NCI-H128 (cell line): Measurements from ENCODE around the gene USP47.
A peak's percentile ranks its signal among the peaks of the same experiment; 100 is the strongest.

Experiments
- DNase-seq: peaks from one replicate; lab custom pipeline; 2025; ENCODE audit not compliant: unreplicated experiment; lab: John Stamatoyannopoulos, UW

USP47 gene

DNA sequence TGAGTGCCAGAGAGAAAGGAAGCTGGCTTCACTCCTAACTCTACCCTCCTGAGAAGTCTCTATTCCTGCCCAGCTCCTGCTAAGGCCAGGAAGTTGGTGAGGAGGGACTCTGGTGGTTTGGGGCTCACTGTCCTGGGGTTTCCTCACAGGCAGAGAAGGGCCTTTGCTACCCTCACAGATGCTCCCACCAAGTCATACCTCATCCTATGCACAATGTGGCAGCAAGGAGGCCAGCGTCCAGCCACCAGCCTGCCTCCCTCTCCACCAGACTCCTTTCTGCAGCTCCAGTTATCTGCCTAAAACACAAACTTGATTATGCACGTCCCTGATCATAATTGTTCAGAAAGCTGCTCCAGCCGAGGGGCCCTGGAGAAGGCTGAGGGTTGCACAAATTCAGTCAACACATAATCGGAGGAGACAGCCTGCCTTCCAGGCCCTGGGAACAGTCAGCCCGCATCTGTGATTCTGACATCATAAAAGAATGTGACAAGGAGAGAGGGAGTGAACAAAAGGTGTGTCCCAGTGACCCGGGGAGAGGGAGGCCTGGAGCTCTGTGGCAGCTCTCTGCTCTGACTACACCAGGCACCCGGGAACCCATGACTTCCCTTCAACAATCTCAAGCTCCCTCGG lies 137.8 kb downstream of the USP47 start:
- DNase-seq: no peak

DNA sequence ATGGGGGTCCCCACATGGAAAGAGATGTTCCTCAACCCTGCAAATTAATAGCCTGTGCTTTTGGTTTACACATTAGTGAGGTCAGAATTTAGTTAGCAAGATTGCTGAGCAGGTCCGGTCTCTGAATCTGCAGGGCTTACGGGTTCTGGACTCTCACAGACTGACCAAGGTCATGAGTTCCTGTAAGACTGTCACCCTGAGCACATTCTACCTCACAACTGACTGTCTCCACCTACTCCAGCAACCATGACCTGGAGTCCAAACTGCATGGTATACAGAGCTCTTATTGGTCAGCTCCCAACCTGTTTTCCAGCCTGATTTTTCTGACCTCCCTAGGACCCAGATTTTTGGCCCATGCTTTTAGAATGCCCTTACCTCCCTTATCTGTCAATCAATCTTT lies 138.4 kb downstream of the USP47 start:
- DNase-seq: no peak

DNA sequence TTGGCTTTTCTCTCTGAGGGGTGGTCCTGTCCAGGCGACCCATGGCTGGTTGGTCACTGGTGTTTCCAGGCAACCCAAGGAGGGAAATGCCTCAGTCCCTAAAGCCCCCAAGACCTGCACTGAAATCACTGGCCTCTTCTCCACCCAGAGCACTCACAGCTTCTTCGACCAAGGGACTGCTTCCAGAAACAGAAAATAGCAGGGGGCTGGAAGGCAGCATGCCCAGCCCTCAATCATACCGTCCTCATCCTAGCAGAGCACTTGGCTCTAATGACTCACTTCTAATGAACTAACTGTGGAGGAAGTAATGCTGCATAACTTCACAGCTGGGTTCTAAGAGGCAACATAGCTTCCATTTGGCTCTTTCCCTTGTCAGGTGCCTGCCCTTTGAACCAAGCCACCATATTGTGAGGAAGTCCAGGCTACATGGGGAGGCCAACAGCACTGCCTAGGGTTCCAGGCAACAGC lies 139.1 kb downstream of the USP47 start:
- no peak for DNase-seq

DNA sequence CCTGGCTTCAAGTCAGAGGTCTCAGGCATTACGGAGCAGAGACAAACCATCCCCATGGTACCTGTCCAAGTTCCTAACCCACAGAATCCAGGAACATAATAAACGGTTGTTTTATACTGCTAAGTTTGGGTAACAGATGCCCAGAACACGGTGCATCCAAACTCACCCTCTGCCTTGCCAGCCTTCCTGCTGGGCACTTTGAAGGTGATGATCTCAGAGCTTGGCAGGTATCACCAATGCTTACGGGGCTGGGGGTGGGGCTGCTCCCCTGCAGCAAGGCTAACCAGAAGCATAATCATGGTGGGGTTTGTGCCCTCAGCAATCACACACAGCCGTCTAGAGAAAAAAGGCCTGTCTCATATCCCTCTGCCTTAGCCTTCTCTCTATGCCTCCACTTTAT lies 139.6 kb downstream of the USP47 start:
- DNase-seq: no peak

DNA sequence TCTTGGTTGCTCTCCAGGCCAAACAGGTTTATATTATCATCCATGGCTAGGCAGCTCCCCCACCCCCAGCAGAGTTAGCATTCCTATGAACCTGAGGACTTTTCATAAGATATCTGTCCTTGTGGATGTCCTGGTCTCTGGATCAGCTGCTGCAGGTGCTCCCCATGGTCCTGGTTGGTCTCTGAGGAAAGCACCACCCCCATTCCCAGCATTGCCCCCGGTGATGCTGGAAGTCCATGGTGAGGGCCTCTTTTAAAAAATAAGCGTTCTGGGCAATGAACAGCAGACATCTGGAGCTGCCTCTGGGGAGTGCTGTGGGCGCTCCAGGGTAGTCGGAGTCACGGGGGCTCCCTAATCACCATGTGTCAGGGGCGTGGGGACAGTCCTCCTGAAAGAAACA lies 140.1 kb downstream of the USP47 start:
- no peak for DNase-seq

DNA sequence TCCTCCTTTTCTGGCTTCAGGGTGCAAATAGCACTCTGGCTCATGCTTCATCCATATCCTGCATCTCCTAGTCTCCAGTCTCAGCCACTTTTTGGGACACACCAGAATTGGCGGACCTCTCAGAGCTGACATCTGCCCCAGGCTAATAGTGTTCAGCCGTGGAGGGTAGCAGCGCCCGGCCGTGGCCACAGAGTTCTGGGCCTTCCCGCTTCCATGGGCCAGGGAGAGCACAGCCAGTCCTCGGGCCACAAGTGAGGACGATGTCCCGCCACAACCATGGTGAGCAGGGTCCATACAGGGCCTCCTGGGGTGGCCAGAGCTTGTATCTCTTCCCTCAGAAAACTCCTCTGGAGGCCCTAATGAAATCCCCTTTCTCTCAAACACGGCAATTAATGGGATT lies 140.7 kb downstream of the USP47 start:
- DNase-seq: no peak

DNA sequence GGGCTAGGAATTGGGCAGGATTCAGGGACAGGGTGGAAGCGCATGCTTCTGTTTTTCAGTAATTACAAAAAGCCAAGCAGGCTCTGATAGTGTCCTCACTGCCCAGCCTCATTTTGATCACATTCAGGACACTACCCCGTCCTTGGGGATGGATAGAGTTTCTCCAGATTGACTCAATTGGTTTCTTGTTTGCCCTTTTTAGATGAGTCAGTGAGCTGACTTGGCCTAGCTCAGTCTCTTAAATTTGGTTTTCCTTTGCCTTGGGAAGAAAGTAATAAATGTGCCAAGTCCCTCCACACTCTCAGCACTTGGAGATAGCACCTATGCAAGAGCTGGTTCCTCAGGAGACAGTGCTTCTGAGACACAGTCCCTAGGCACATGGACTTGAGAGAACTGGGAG lies 141.2 kb downstream of the USP47 start:
- no peak for DNase-seq

DNA sequence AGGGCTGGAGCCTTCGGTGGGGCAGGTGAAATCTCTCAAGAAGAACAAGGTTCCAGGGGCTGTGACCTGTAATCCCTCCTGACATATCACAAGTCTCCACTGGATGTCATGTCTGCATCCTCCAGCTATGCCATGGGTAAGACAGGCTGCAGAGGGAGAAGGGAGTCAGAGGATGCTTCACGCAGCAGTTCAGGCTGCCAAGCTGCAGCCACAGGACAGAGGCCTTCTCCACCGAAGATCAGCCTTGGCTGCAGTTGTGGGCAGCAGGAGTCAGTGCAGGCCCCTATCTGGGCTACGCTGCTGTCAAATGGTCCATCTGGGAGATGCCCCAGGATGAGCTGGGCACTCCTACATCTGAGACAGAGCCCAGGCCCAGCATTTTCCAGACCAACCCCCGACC lies 141.7 kb downstream of the USP47 start:
- DNase-seq: no peak

DNA sequence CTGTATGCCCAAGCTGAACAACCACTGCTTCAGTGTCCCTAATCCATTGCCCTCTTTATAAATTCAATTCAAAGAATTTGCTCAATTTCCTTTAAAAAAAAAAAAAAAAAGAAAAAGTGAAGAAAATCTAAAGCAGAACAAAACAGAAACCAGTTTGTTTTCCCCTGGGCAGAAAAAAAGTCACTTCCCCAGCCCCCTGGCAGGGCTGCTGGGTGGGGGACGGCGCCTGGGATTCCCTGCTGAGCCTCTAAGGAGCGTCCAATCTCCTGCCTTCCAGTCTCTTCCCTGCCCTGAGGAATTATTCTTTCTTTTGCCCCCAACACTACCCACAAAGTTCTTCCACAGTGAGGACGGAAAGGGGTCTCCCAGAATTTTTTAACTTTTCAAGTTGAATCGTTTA lies 142.8 kb downstream of the USP47 start:
- DNase-seq: no peak

DNA sequence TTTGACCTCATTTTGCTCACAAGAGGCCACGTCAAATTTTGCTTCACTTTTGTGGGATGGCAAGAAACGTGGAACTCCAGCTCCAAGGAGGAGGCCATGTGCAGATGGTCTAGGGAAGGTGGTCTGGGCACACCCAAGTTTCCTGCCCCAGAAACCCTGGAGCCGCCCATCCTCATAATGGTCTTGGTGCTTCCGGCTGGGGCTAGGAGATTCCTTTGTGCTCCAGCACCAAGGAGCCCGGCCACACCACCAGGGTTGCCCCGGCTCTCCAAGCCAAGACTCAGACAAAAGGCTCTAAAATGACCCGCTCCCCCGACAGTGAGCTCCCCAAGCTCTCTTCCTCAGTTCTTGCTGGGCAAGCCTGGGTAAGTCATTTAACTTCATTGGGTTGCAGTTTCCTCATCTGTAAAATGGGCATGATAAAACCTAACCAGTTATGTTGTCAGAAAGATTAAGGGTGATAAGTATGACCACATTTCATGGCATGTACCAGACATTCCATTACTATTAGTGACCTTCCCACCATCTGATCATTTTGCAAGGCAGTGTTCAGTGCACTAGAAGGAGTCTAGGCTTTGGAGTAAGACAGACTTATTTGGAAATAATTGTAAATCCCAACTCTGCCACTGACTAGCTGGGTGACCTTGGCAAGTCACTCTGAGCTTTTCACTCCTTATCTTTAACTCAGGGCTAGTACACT lies 143.4 kb downstream of the USP47 start:
- no peak for DNase-seq

DNA sequence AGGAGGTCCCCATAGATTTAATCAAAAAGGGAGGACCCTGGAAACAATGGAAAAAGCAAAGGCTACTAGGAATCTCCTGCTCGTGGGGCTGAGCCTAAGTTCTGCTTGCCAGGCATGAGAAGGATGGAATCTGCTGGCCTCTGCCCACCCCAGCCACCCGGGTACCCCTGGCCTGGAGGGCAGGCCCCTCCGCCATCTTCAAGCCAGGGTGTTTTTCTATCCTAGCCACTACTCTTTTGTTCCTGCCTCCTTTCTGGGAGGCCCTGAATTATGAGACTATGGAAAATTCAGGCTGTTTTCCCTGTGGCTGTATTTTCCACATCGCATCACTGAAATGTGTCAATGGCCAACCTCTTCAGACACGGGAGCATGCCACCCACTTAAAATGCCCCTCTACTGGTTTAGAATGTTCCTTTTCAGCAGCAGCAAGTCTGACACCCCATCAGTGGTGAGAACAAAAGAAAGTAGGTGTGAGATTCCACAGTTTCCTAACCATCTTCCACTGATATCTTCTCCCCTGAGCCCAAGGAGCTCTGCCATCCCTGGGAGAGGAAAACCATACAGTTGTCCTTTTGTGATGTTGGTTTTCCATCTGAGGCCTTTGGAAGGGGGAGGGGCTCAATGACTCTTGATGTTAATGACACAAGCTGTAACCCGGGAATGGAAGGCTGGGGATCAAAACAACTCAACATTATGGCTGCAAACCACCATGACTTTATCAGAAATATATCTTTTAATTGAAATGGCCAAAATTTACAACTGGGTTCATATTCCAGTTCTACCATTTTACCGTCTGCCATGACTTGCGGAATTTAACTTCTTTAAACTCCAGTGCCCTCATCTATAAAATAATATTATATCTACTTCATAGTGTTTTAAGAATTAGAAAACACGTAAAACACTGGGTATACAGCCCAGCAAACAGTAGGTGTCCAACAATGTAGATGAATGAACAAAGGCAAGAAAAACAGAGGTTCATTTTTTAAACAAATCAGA lies 144.5 kb downstream of the USP47 start:
- DNase-seq: no peak

DNA sequence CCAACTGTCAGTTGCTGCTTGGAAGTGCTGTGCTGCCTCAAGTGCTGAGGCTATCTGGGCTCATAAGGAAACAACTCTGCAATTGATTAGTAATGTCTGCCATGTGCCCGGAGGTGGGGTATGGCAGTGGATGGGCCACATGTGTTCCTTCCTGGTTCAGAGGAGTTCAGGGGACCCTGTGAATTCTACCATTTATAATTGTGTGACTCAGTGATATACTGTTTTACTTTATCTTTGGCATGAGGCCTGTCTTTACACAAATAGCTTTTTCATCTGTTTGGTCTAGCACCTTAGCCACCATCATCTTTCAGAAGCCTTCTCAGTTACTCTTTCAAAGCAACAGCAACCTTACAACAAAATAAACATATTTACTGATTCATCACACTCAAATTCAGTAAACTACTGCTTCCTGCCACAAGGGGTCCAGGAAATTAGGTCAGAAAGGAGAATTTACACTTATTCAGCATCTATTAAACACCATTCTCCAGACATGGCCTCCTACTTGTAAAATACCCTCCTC lies 145.8 kb downstream of the USP47 start:
- DNase-seq: no peak

DNA sequence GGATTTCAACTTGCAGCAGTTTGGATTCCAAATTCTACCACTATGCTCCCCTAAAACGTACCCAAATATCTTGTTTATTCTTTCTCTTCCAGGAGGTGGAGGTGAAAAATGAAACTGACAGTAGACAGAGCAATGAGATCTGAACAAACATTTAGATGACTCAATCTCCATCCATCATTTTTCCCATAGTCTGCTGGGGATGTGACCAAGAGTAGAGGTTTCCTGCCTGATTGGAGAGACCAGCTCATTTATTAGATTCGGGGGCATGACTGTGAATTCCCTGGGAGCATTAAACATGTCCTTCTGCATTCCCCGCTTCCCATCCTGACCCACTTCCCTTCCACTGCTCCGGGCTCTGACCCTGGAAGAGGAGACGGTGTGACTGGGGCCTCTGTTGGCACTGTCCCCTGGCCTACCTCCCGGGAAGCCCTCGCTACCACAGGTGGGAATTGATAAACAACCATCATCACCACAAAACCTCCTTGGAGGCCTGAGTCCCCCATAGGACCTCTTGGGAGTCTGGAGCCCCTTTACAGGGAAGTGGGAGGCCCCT lies 146.4 kb downstream of the USP47 start:
- no peak for DNase-seq

DNA sequence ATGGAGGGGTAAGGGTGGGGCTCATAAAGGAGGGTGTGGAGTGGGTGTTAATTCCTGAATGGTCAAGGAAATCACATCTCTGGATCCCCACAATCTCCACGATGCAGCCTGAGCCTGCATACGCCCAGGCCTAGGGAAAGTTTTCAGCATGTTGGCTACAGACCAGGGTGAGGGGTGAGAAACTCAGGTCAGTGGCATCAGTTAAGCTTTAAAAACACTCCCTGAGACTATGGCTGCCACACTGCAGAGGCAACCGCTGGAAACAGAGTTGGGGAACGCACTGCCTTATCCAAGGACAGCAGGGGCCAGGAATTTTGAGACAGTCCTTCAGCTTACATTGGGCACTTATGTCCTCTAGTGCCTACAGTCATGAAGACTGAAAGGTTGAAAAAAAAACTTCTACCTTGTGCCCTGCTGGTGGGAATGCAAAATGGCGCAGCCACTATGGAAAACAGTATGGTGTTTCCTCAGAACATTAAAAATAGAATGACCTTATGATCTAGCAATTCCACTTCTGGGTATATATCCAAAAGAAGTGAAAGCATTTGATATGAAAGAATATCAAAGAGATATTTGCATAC lies 147.0 kb downstream of the USP47 start:
- no peak for DNase-seq

DNA sequence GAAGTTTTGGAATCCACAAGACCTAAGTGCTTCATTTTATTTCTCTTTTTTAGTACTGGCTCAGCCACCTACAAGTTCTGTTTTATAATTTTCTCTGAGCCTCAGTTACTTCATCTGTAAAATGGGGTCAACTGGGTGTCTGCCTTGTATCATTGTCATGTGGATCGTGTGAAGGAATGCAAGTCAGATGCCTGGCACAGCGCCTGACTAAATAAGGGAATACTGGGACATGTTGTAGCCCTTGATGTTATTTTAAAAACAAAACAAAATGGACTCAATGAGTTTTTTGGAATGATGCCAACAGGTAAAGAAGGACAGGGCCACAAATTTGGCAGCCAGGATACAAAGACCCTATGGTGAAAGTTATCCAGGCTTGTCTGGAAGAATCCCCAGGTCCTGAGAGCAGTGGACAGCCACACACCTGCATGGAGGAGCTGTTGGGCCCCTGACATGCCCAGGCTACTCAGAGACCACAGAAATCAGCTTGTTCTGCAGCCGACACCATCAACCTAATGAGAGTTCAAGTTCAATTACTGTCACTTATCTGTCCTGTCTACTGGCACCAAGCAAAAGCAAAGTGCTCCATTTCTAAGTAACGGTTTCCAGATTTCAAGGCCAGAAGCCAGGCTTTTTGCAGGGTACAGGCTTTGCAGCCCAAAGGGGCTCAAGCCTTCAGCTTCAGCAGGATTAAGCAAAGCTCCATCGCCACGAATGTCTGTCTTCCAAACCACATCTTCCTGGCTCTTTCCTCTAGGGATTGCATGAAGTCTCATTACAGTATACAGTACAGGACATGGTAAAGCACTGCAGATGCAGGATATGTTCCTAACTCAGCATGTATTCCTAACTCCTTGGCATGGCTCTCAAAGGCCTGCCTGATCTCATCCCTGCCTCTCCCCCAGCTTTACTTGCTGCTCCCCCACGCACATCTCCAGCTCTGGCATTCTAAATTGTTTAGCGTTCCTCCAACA lies 148.3 kb downstream of the USP47 start:
- DNase-seq: no peak

DNA sequence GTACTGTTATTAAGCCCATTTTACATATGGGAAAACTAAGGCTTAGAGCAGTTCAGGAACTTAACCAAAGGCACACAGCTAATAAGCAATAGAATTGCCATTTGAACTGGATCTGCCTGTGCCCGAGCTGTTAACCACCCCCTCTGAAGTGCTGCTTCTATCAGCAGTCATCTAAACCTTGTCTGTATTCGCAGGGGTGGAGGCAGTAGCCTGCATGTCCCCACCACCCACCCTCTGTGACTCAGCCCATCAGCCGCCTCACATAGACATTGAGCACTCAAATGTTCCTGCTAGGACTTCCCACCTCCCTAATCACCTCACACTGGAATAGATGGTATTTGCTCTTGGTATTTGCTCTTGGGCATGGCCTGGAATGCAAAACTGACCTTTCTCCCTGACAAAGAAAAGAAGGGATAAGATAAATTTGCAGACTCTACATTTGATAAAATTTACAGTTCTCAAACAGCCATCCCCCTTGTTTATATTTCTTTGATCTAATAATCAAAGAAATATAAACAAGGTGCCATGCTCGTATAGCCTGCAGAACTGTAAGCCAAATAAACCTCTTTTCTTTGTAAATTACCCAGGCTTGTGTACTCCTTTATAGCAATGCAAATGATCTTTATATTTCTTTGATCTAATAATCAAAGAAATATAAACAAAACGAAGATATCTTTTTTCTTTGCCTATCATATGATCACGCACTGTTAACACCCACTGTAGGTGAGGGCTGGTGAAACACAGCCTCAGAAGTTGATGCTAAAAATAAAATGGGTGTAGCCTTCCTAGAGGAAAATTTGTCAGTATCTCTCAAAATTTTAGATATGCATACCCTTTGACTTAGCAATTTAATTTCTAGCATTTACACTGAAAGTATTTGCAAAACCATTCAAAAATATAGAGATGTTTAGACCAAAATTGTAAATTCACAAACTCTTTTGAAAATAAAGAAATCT lies 150.8 kb downstream of the USP47 start:
- DNase-seq: no peak

DNA sequence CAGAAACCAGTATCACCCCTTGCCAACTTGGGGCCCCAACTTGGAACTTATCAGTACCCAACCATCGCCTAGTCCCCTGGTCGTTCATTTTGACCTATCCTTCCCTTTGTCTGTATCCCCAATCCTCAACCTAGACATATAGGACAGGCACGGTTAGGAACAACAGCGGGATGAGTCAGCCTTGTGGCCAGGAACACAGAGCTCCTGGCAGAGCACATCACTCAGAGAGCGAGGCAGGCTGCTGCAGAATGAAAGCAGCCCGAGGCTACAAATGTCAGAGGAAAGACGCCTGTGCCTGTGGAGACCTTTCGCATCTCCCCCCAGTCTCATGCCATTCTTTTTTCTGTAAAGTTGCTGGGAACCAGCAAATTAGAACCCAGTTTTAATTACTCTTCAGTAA lies 152.1 kb downstream of the USP47 start:
- no peak for DNase-seq

DNA sequence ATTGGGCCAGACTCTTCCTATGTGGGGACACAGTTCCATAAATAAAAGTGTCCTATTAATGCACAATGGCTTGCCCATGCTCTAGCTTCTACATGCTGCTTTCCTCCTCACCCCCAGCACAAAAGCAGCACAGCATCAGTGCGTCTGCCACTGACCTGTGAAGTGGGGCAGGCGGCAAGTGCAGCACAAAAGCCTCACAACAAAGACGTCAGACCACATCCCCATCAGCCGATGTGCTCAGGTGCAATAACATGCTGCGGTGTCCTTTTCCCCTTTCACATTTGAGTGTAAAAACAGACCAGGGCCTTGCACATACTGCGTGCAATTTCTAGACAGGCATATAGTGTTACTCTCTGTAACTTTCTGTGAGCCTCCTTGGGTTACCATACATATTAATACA lies 153.8 kb downstream of the USP47 start:
- DNase-seq: peak; percentile 22
